ENCODE results near the gene PKDREJ. TPM values are rescaled to one million over a fixed set of nuclear protein-coding genes. Genes with fewer than 3 reads are reported as not detected.

PKDREJ gene
- polyA plus RNA-seq, 1 of the 3 experiments (the other 2 are of a cell fraction), result not detected

DNA sequence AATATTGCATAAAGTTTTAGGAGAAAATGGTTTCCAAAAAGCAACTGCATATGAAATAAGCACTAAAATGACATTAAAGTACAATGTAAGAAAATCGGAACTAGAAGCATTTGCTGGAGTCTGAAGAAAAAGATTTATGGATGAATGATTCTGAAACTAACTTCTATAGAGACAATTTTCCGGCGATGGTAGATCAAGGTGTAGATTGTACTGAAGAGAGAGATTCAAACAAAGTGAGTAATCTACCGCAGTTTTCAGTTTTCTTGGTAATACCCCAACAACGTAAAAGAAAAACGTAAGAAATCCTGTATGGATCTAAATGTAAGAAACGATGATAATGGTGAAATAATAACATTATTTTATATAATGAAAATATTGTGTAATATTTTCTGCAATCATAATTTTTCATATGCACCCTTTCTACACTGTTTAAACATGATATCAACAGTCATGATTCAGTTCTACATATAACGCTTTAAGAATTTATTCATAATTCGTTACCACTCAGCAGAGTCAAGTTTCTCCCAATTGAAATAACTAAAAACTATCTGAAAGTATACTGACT, 11.2 kb downstream of the PKDREJ start:
- Histone ChIP-seq H3K27me3 (ENCODE audit: insufficient read depth) (no peaks in the 10 kb centered on the region), H3K79me2 (ENCODE audit: insufficient read depth) (peaks cover 25% of the 10 kb centered on the region), H3K4me3 (ENCODE audit: low read depth in 2 of 2, low read length in 1 of 2) (no peak overlapping the region), H3K9me3 (no peaks in the 10 kb centered on the region), H3K9ac (no peak overlapping the region), H2AFZ (ENCODE audit: low read depth) (no peak overlapping the region), H3F3A (replicated peaks; ENCODE audit: insufficient read depth) (peaks cover 5% of the 10 kb centered on the region), H3K36me3 (replicated peaks in 1 of 2; ENCODE audit: control insufficient read depth in 1 of 2, insufficient read depth in 2 of 2, low read length in 1 of 2) (peaks cover under 1 to 3% of the 10 kb centered on the region in 2 experiments), H3K9me2 (no peaks in the 10 kb centered on the region), H3K27ac (ENCODE audit: low read depth in 2 of 2, low read length in 1 of 2) (no peak overlapping the region), H3K4me1 (ENCODE audit: control insufficient read depth in 1 of 2, insufficient read depth in 2 of 2, low read depth in 1 of 2, low read length in 1 of 2) (peaks cover 0 to 31% of the 10 kb centered on the region in 2 experiments; a peak in 3 of 4 replicates), H3K4me2 (peak overlapping the region; percentile 98; the same call in 1 of the 2 replicates), H4K20me1 (ENCODE audit: insufficient read depth) (no peaks in the 10 kb centered on the region)
- 96% methylated on average over 9 of the region's 9 CpGs for whole genome bisulfite sequencing (ENCODE audit: low lambda C conversion rate)
- TF ChIP-seq RXRA (IDR thresholded peaks at IDR 0.05; ENCODE audit: borderline replicate concordance, low read depth) (no peak), RFX5 (IDR thresholded peaks at IDR 0.05; ENCODE audit: low read length) (no peak)
- DNase-seq, result no peak
- CTCF ChIA-PET, result interaction anchor here (0.7 kb wide), 1 partner anchor 782 kb away, joined by 3 read pairs; no protein-coding TSS in a partner anchor
- POLR2A ChIA-PET, result interaction anchor here (0.7 kb wide), 1 partner anchor 250 kb away, joined by 3 read pairs; no protein-coding TSS in a partner anchor

DNA sequence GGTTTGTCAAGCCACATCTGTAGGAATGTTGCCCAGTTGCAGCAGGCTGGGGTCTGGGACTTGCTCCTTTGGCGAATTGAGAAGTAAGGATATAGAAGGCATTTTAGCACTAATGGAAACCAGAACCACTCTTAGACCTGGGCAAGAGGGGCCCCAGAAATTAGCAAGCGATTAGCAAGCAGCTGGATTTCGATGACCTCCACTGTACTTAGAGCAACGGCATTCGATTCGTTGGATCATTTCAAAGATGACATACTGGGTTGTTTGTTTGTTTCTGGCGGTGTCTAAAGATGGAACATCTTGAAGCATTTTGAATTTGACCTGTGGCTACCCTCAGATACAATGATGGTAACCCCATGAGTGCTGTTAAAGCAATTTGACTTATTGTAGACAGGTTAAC, 11.9 kb downstream of the PKDREJ start:
- no peak overlapping the region for H2AFZ ChIP-seq (ENCODE audit: low read depth)
- no peak overlapping the region for H3K27ac ChIP-seq (ENCODE audit: low read depth in 2 of 2, low read length in 1 of 2)
- no peaks in the 10 kb centered on the region for H3K9me2 ChIP-seq
- ChIA-PET CTCF (interaction anchor here (0.7 to 1.2 kb wide), 2 partner anchors 45 to 781 kb away, joined by 3 to 4 read pairs; partner anchors contain the start of gene GTSE1), POLR2A (interaction anchor here (0.7 to 1.9 kb wide), 2 partner anchors 16 to 250 kb away, joined by 3 to 12 read pairs; partner anchors contain the start of gene TTC38)
- H3K79me2 ChIP-seq (ENCODE audit: insufficient read depth), result peaks cover 30% of the 10 kb centered on the region
- peaks cover 5% of the 10 kb centered on the region for H3F3A ChIP-seq (replicated peaks; ENCODE audit: insufficient read depth)
- no peaks in the 10 kb centered on the region for H3K27me3 ChIP-seq (ENCODE audit: insufficient read depth)
- peaks cover 3 to 5% of the 10 kb centered on the region in 2 experiments for H3K36me3 ChIP-seq (replicated peaks in 1 of 2; ENCODE audit: control insufficient read depth in 1 of 2, insufficient read depth in 2 of 2, low read length in 1 of 2)
- WGBS (ENCODE audit: low lambda C conversion rate), result 60% methylated on average over 7 of the region's 7 CpGs
- peak overlapping the region; percentile 98 for H3K4me2 ChIP-seq
- TF ChIP-seq, protein P1, sequence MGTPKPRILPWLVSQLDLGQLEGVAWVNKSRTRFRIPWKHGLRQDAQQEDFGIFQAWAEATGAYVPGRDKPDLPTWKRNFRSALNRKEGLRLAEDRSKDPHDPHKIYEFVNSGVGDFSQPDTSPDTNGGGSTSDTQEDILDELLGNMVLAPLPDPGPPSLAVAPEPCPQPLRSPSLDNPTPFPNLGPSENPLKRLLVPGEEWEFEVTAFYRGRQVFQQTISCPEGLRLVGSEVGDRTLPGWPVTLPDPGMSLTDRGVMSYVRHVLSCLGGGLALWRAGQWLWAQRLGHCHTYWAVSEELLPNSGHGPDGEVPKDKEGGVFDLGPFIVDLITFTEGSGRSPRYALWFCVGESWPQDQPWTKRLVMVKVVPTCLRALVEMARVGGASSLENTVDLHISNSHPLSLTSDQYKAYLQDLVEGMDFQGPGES (IDR thresholded peaks at IDR 0.05; ENCODE audit: low read depth, low read length), result no peak
- TF ChIP-seq POLR2AphosphoS5 (IDR thresholded peaks at IDR 0.05; ENCODE audit: low read depth, low read length) (no peak), NFIC (IDR thresholded peaks at IDR 0.05; ENCODE audit: borderline replicate concordance) (no peak)
- DNase-seq, result no peak
- peaks cover 0 to 38% of the 10 kb centered on the region in 2 experiments; a peak in 3 of 4 replicates for H3K4me1 ChIP-seq (ENCODE audit: control insufficient read depth in 1 of 2, insufficient read depth in 2 of 2, low read depth in 1 of 2, low read length in 1 of 2)
- no peaks in the 10 kb centered on the region for H3K9me3 ChIP-seq
- peak overlapping the region; percentile 91 to 93 for H3K4me3 ChIP-seq (ENCODE audit: low read depth in 2 of 2, low read length in 1 of 2)
- no peak overlapping the region; the same call in 1 of the 2 replicates for H3K9ac ChIP-seq
- no peaks in the 10 kb centered on the region for H4K20me1 ChIP-seq (ENCODE audit: insufficient read depth)

DNA sequence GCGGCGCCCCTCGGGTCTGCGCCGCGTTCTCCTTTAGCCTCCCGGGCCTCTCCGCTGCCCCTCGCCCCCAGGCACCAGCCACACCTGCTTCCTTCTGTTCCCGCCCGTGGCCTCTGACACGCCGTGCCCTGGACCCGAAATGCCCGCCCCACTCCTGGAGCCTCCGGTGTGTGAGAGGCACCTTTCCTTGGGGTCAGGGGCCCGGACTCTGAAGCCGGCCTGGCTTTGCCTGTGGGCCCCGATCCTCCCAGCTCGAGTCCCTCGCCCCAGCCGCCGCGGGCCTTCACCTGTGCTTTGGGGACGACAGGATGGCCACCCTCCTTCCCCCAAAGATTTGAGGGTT, 12.4 kb downstream of the PKDREJ start:
- no peak for DNase-seq
- CTCF ChIA-PET, result interaction anchor here (0.7 to 1.2 kb wide), 4 partner anchors 27 to 134 kb away, joined by 3 to 4 read pairs (median 4); partner anchors contain the start of gene GTSE1
- peak overlapping the region in 1 of 2 experiments; percentile 92; a peak in 2 of 4 replicates for H3K27ac ChIP-seq (ENCODE audit: low read depth in 2 of 2, low read length in 1 of 2)

More for the DNA sequence above, 12.4 kb downstream of the PKDREJ start:
- peaks cover 5% of the 10 kb centered on the region for H3F3A ChIP-seq (replicated peaks; ENCODE audit: insufficient read depth)
- no peaks in the 10 kb centered on the region for H3K9me3 ChIP-seq
- no peaks in the 10 kb centered on the region for H3K9me2 ChIP-seq
- peak overlapping the region; percentile 91 to 93 for H3K4me3 ChIP-seq (ENCODE audit: low read depth in 2 of 2, low read length in 1 of 2)
- H3K4me2 ChIP-seq, result peak overlapping the region; percentile 98
- POLR2A ChIA-PET, result interaction anchor here (0.9 to 1.9 kb wide), 3 partner anchors 10 to 40 kb away, joined by 5 to 12 read pairs (median 6); partner anchors contain the start of gene TTC38
- H4K20me1 ChIP-seq (ENCODE audit: insufficient read depth), result no peaks in the 10 kb centered on the region
- peak overlapping the region; percentile 79; the same call in 1 of the 2 replicates for H2AFZ ChIP-seq (ENCODE audit: low read depth)
- peak overlapping the region; percentile 80 for H3K9ac ChIP-seq
- no peaks in the 10 kb centered on the region for H3K27me3 ChIP-seq (ENCODE audit: insufficient read depth)
- no peak for TF ChIP-seq EP300 (IDR thresholded peaks at IDR 0.05; ENCODE audit: borderline replicate concordance in 1 of 2, low read depth in 1 of 2, low read length in 1 of 2)
- TF ChIP-seq, protein P2, sequence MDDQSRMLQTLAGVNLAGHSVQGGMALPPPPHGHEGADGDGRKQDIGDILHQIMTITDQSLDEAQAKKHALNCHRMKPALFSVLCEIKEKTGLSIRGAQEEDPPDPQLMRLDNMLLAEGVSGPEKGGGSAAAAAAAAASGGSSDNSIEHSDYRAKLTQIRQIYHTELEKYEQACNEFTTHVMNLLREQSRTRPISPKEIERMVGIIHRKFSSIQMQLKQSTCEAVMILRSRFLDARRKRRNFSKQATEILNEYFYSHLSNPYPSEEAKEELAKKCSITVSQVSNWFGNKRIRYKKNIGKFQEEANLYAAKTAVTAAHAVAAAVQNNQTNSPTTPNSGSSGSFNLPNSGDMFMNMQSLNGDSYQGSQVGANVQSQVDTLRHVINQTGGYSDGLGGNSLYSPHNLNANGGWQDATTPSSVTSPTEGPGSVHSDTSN (IDR thresholded peaks at IDR 0.05), result no peak
- no peak for TF ChIP-seq TCF12 (IDR thresholded peaks at IDR 0.05)
- no peak for TF ChIP-seq SIN3A (IDR thresholded peaks at IDR 0.05; ENCODE audit: borderline replicate concordance, low read depth, low read length)
- TF ChIP-seq FOXM1 (IDR thresholded peaks at IDR 0.05; ENCODE audit: low read depth), result no peak
- peaks cover 3 to 5% of the 10 kb centered on the region in 2 experiments for H3K36me3 ChIP-seq (replicated peaks in 1 of 2; ENCODE audit: control insufficient read depth in 1 of 2, insufficient read depth in 2 of 2, low read length in 1 of 2)
- WGBS (ENCODE audit: low lambda C conversion rate), result 21% methylated on average over 21 of the region's 25 CpGs
- H3K79me2 ChIP-seq (ENCODE audit: insufficient read depth), result peaks cover 30% of the 10 kb centered on the region
- H3K4me1 ChIP-seq (ENCODE audit: control insufficient read depth in 1 of 2, insufficient read depth in 2 of 2, low read depth in 1 of 2, low read length in 1 of 2), result peaks cover 0 to 43% of the 10 kb centered on the region in 2 experiments; a peak in 3 of 4 replicates
